GM13977 (cell line): ENCODE results near the gene SLC6A11.

Source experiments
- DNase-seq: peaks from one replicate; pipeline ENCODE4 v3.0.0; 2012; ENCODE audit warnings: low spot score
- CTCF ChIP-seq: IDR thresholded peaks from 2 replicates; pipeline ENCODE4 v1.5.1; 2012; ENCODE audit warnings: mild to moderate bottlenecking, control low read depth; ENCODE audit not compliant: insufficient read depth; ENCODE audit errors: extremely low read depth, missing control alignments
- in situ Hi-C: fragments of 300-500 bp; cut with MboI; formaldehyde crosslinking; loops from one replicate; pipeline ENCODE4 v1.12.0; 2022; ENCODE audit warnings: low sequenced_read_pairs, low pct_unique_long_range_greater_than_20kb, mixed read lengths, inconsistent platforms; ENCODE audit not compliant: unreplicated experiment

The SLC6A11 gene

GRCh38 chr3:10968401-10968800 lies 152.4 kb downstream of the SLC6A11 start:
- in situ Hi-C loops = no loop called here
- no peak for TF ChIP-seq CTCF
- DNase-seq = no peak

- no peak for TF ChIP-seq CTCF
- DNase-seq = no peak
- in situ Hi-C loops = no loop called here
Observed at GRCh38 chr3:10970306-10970960, 154.4 kb downstream of the SLC6A11 start.

GRCh38 chr3:10972072-10972782 lies 156.2 kb downstream of the SLC6A11 start:
- no peak for DNase-seq
- in situ Hi-C loops = no loop called here
- TF ChIP-seq CTCF = no peak

- no peak for TF ChIP-seq CTCF
- in situ Hi-C loops = no loop called here
- no peak for DNase-seq
Observed at GRCh38 chr3:10973046-10973595, 157.1 kb downstream of the SLC6A11 start.

- in situ Hi-C loops = no loop called here
- DNase-seq = no peak
- TF ChIP-seq CTCF = no peak
Observed at GRCh38 chr3:10974131-10974530, 158.1 kb downstream of the SLC6A11 start.

GRCh38 chr3:10974746-10975375 lies 158.8 kb downstream of the SLC6A11 start:
- no peak for TF ChIP-seq CTCF
- in situ Hi-C loops = no loop called here
- no peak for DNase-seq
